ENCODE data around the gene IFITM10.

The IFITM10 gene

GRCh38 chr11:1782031-1782590 lies 31.7 kb upstream of the IFITM10 start:
- TF ChIP-seq CTCF (IDR thresholded peaks at IDR 0.05; ENCODE audit: low read depth, low read length): no peak
- H3K4me3 ChIP-seq (ENCODE audit: low read depth, low read length): no peak overlapping the region
- DNase-seq (ENCODE audit: low read depth, low spot score): no peak
- in situ Hi-C loops (cut with HindIII; ENCODE audit: low sequenced_read_pairs): no loop called here

GRCh38 chr11:1781593-1781975 lies 31.2 kb upstream of the IFITM10 start:
- H3K4me3 ChIP-seq (ENCODE audit: low read depth, low read length): no peak overlapping the region
- DNase-seq (ENCODE audit: low read depth, low spot score): no peak
- no peak for TF ChIP-seq CTCF (IDR thresholded peaks at IDR 0.05; ENCODE audit: low read depth, low read length)
- in situ Hi-C loops (cut with HindIII; ENCODE audit: low sequenced_read_pairs): no loop called here

GRCh38 chr11:1780700-1781592 lies 30.6 kb upstream of the IFITM10 start:
- H3K4me3 ChIP-seq (ENCODE audit: low read depth, low read length): no peak overlapping the region
- DNase-seq (ENCODE audit: low read depth, low spot score): no peak
- TF ChIP-seq CTCF (IDR thresholded peaks at IDR 0.05; ENCODE audit: low read depth, low read length): no peak
- in situ Hi-C loops (cut with HindIII; ENCODE audit: low sequenced_read_pairs): no loop called here

GRCh38 chr11:1779806-1780699 lies 29.7 kb upstream of the IFITM10 start:
- TF ChIP-seq CTCF (IDR thresholded peaks at IDR 0.05; ENCODE audit: low read depth, low read length): no peak
- DNase-seq (ENCODE audit: low read depth, low spot score): no peak
- no peak overlapping the region for H3K4me3 ChIP-seq (ENCODE audit: low read depth, low read length)
- in situ Hi-C loops (cut with HindIII; ENCODE audit: low sequenced_read_pairs): no loop called here

- no peak for TF ChIP-seq CTCF (IDR thresholded peaks at IDR 0.05; ENCODE audit: low read depth, low read length)
- in situ Hi-C loops (cut with HindIII; ENCODE audit: low sequenced_read_pairs): no loop called here
- DNase-seq (ENCODE audit: low read depth, low spot score): no peak
- H3K4me3 ChIP-seq (ENCODE audit: low read depth, low read length): no peak overlapping the region
Observed at GRCh38 chr11:1779034-1779805, 28.8 kb upstream of the IFITM10 start.
